Right lobe of liver (tissue), 6 donors: ENCODE measurements around the gene TSGA10IP. TPM values are rescaled to one million over a fixed set of nuclear protein-coding genes. Genes with fewer than 3 reads are reported as not detected.

Source experiments
- ATAC-seq, 4 donors: fragments of 200-7000 bp; cut with Tn5 transposase; one replicate each; pipeline ENCODE4 v1.9.1; 2020; ENCODE audit warnings: mild to moderate bottlenecking in 4 of 4, moderate library complexity in 4 of 4
- DNase-seq, 3 donors: peaks; one replicate each; pipeline ENCODE4 v3.0.0-alpha.2; 2020
- H3K27ac ChIP-seq, 3 donors: fragments of 200-600 bp; one replicate each; pipeline ENCODE4 v1.8.0; 2022
- H3K27me3 ChIP-seq, 2 donors: fragments of 200-600 bp; one replicate each; pipeline ENCODE4 v1.8.0; 2022
- H3K36me3 ChIP-seq, 4 donors: fragments of 200-600 bp; sonication (generic) in 1 of 4; one replicate each; pipeline versions ENCODE4 v1.5.1 to v1.8.0; 2017 to 2022; ENCODE audit warnings: control low read depth in 1 of 4
- H3K4me1 ChIP-seq, 4 donors: fragments of 200-600 bp; sonication (generic) in 1 of 4; one replicate each; pipeline versions ENCODE4 v1.5.1 to v1.8.0; 2017 to 2022; ENCODE audit warnings: control low read depth in 1 of 4
- H3K4me3 ChIP-seq, 3 donors: fragments of 200-600 bp; one replicate each; pipeline ENCODE4 v1.8.0; 2022
- H3K9me3 ChIP-seq, 4 donors: fragments of 200-600 bp; sonication (generic) in 1 of 4; one replicate each; pipeline versions ENCODE4 v1.5.1 to v1.8.0; 2017 to 2022; ENCODE audit warnings: control low read depth in 1 of 4
- POLR2A ChIP-seq: fragments of 450-650 bp; IDR thresholded peaks from one replicate; pipeline ENCODE4 v1.6.1; 2017; ENCODE audit warnings: antibody characterized with exemption, mild to moderate bottlenecking
- WGBS: methylation state at CpG from one replicate; pipeline ENCODE4 v1.1.6; 2018; ENCODE audit warnings: low coverage, low lambda C conversion rate; ENCODE audit not compliant: insufficient coverage; ENCODE audit errors: missing lambda C conversion rate; 5-methylcytosine and 5-hydroxymethylcytosine counted together
- intact Hi-C, 2 donors: fragments of 100-400 bp; cut with DNase I; formaldehyde crosslinking; loops; one replicate each; pipeline versions ENCODE4 v1.11.2 to v1.14.1; 2022
- total RNA-seq, 6 experiments: library from RNA; depleted of rRNA in 2 of 6; stranded (reverse); fragments of >200 nt in 2 of 6; fragmentation: NEBNext Ultra II Directional in 3 of 6; extraction: Animal tissue kit (Norgen Biotek cat#: 25700) in 3 of 6; gene quantifications; one replicate each; pipeline versions ENCODE4 v1.1.0 to v1.2.4, GENCODE V29; 2016 to 2023
- TF ChIP-seq, protein P1 (sequence below), 4 donors: fragments of 200-600 bp in 3 of 4; fragments of 450-650 bp in 1 of 4; IDR thresholded peaks; one replicate each; pipeline versions ENCODE4 v1.5.1 to v1.8.0; 2016 to 2022; ENCODE audit warnings: antibody characterized with exemption in 4 of 4, mild to moderate bottlenecking in 2 of 4
- donor health status: DM: no; HTN: yes; CAD: no.
- donor health status: DM: no; HTN: no; CAD: no.
- donor health status: DM: no; HTN: no; CAD: no.
- donor health status: DM: no; HTN: yes; CAD: no.
- donor health status: DM: no; HTN: yes; CAD: no.

TSGA10IP gene
- total RNA-seq, 6 experiments from 2014 or later: not detected

DNA sequence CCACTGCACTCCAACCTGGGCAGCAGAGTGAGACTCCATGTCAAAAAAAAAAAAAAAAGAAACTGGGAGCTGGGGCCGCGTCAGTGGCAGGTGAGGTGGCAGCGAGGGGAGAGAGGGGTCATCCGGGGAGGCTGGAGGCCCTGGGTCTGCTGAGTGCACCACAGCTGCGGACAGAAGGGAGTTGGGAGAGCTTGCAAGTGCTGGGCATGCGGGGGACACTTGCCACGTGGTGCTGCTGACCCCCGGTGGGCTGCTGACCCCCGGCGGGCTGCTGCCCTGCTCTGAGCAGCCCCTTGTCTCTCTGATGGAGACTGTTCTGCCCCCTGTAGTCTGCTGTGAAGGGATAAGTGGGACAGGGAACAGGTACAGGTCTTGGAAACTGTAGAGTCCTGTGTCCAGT is 23.4 kb upstream of the TSGA10IP start:
- Histone ChIP-seq H3K27me3 (no peaks in the 10 kb centered on the region), H3K27ac (no peak overlapping the region), H3K4me3 (no peak overlapping the region), H3K4me1 (peaks cover 0 to 21% (median 9%) of the 10 kb centered on the region in 4 donors), H3K9me3 (no peaks in the 10 kb centered on the region), H3K36me3 (peaks cover 0 to 11% (median 3%) of the 10 kb centered on the region in 4 donors)
- no peak for TF ChIP-seq POLR2A
- TF ChIP-seq, protein P1, sequence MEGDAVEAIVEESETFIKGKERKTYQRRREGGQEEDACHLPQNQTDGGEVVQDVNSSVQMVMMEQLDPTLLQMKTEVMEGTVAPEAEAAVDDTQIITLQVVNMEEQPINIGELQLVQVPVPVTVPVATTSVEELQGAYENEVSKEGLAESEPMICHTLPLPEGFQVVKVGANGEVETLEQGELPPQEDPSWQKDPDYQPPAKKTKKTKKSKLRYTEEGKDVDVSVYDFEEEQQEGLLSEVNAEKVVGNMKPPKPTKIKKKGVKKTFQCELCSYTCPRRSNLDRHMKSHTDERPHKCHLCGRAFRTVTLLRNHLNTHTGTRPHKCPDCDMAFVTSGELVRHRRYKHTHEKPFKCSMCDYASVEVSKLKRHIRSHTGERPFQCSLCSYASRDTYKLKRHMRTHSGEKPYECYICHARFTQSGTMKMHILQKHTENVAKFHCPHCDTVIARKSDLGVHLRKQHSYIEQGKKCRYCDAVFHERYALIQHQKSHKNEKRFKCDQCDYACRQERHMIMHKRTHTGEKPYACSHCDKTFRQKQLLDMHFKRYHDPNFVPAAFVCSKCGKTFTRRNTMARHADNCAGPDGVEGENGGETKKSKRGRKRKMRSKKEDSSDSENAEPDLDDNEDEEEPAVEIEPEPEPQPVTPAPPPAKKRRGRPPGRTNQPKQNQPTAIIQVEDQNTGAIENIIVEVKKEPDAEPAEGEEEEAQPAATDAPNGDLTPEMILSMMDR (IDR thresholded peaks at IDR 0.05): no peak
- DNase-seq: no peak
- intact Hi-C loops: no loop called here
- ATAC-seq: no peak
- WGBS: 89% methylated on average over 10 of the region's 10 CpGs

DNA sequence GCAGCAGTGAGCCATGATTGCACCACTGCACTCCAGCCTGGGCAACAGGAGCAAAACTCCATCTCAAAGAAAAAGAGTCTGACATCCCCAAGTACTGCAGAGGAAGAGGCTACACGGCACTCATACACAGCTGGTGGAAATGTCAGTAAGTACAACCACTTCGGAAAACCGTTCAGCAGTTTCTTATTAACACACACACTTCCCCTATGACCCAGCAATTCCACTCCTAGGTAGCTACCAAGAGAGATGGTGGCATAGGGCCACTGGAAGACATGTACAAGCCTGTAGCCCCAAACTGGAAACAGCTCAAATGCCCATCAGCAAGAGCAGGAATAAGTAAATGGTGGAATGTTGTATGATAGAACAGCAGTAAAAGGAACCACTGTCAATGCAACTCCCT is 22.7 kb upstream of the TSGA10IP start:
- Histone ChIP-seq H3K4me1 (peaks cover 0 to 17% (median 8%) of the 10 kb centered on the region in 4 donors), H3K9me3 (no peaks in the 10 kb centered on the region), H3K4me3 (no peak overlapping the region), H3K27ac (no peak overlapping the region), H3K36me3 (peaks cover 0 to 11% (median 3%) of the 10 kb centered on the region in 4 donors), H3K27me3 (no peaks in the 10 kb centered on the region)
- 77% methylated on average over 3 of the region's 3 CpGs for whole genome bisulfite sequencing
- DNase-seq (no peak), ATAC-seq (no peak)
- TF ChIP-seq, protein P1 (IDR thresholded peaks at IDR 0.05): no peak
- no peak for TF ChIP-seq POLR2A
- intact Hi-C loops: no loop called here

- no peak overlapping the region for H3K4me3 ChIP-seq
- WGBS: 29% methylated on average over 2 of the region's 2 CpGs
- intact Hi-C loops: no loop called here
- no peak for TF ChIP-seq POLR2A
- TF ChIP-seq, protein P1 (IDR thresholded peaks at IDR 0.05): no peak
- H3K27ac ChIP-seq: no peak overlapping the region
- H3K27me3 ChIP-seq: no peaks in the 10 kb centered on the region
- peaks cover 0 to 6% (median 2%) of the 10 kb centered on the region in 4 donors for H3K4me1 ChIP-seq
- H3K9me3 ChIP-seq: no peaks in the 10 kb centered on the region
- no peak for ATAC-seq
- DNase-seq: no peak
- peaks cover 0 to 11% (median 3%) of the 10 kb centered on the region in 4 donors for H3K36me3 ChIP-seq
Observed at GRCh38 chr11:65925397-65925796, 19.9 kb upstream of the TSGA10IP start.

DNA sequence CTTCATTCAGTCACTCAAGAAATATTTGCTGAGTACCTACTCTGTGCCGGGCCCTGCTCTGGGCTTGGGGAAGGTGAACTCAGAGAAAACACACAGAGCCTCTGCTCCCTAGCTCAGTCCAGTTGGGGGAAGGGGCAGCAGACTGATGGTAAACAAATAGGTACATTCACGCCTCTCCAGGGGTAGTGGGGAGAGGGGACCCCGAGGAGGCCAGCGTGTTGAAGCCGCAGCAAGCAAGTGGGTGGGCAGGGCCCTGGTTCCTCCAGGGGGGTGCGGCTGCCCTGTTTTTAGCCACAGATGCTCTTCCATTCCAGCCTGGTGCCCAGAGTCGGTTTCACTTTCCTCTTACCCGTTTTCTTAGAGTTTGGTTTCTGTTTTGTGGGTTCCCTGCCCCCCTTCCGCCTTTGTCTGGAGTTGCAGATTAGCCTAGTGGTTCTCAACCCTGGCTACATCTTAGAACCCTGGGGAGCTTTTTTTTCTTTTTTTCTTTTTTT is 17.3 kb upstream of the TSGA10IP start:
- WGBS: 27% methylated on average over 3 of the region's 9 CpGs
- intact Hi-C loops: no loop called here
- Histone ChIP-seq H3K4me1 (no peaks in the 10 kb centered on the region), H3K27ac (peak overlapping the region in 1 of 3 donors; percentile 15), H3K27me3 (no peaks in the 10 kb centered on the region), H3K4me3 (no peak overlapping the region), H3K36me3 (peaks cover 0 to 4% (median 2%) of the 10 kb centered on the region in 4 donors), H3K9me3 (no peaks in the 10 kb centered on the region)
- peak in 1 of 3 donors; percentile 36 for DNase-seq
- TF ChIP-seq, protein P1 (IDR thresholded peaks at IDR 0.05): no peak
- TF ChIP-seq POLR2A: no peak
- ATAC-seq: peak; percentile 60 to 85 (median 68)

- no peaks in the 10 kb centered on the region for H3K4me1 ChIP-seq
- no peaks in the 10 kb centered on the region for H3K36me3 ChIP-seq
- no peak for DNase-seq
- no peaks in the 10 kb centered on the region for H3K27me3 ChIP-seq
- no peak overlapping the region for H3K27ac ChIP-seq
- no peak for ATAC-seq
- TF ChIP-seq, protein P1 (IDR thresholded peaks at IDR 0.05): no peak
- 69% methylated on average over 6 of the region's 6 CpGs for WGBS
- no peak overlapping the region for H3K4me3 ChIP-seq
- no peaks in the 10 kb centered on the region for H3K9me3 ChIP-seq
- intact Hi-C loops: no loop called here
Observed at GRCh38 chr11:65928667-65929066, 16.6 kb upstream of the TSGA10IP start.
